Stimulated activated CD8-positive, alpha-beta memory T cell treated with anti-CD3 and anti-CD28 coated beads, Interleukin-4, amount 100 ng/mL, for 1 hour (primary cell): ENCODE results near the gene SLC32A1.

Experiments used
- DNase-seq, 2 donors: peaks; one replicate each; pipeline ENCODE4 v3.0.0-alpha.2; 2020; ENCODE audit warnings: low read depth in 2 of 2, low spot score in 1 of 2

Gene SLC32A1, protein sequence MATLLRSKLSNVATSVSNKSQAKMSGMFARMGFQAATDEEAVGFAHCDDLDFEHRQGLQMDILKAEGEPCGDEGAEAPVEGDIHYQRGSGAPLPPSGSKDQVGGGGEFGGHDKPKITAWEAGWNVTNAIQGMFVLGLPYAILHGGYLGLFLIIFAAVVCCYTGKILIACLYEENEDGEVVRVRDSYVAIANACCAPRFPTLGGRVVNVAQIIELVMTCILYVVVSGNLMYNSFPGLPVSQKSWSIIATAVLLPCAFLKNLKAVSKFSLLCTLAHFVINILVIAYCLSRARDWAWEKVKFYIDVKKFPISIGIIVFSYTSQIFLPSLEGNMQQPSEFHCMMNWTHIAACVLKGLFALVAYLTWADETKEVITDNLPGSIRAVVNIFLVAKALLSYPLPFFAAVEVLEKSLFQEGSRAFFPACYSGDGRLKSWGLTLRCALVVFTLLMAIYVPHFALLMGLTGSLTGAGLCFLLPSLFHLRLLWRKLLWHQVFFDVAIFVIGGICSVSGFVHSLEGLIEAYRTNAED

GRCh38 chr20:38723848-38724625 is at the start of gene SLC32A1:
Gene SLC32A1, plus strand, starts transcription at chr20:38724486. Its CDS starts 239 bp downstream, at chr20:38724725.
- DNase-seq: no peak

DNA sequence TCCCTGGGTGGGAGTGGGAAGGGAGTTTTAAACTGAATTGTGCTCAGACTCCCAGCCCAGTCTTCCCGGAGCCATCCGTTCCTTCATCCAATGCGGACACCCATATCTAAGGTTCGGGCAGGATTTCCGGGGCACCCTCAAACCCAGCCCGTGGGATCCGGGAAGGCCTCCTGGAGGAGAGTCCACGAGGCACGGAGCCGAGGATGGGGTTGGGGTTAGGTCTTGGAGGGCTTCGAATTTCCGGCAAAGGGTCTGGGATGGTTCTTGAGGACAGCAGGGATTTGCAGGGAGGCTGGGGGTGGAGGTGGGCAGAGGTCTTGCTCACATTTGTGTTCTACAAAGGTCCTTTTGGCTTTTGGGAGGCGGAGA is 49.5 kb upstream of the SLC32A1 start:
- DNase-seq: no peak

DNA sequence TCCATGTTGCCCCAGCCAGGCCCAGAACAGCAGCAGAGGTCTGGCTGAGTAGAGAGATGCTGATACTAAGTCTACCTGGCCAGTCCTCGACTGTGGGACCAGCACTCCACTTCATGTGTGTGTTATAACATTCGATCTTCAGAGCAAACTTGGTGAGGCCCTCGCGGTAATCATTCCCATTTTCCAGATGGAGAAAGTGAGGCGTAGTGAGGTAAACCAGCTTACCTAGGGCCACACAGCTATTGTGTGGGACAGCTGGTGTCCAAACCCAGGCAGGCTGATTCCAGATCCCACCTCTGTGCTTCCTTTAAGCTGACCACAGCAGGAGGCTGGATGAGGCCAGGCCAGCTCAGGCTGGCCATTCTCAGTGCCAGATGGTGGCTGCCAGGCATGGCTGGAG is 47.7 kb upstream of the SLC32A1 start:
- DNase-seq: no peak

DNA sequence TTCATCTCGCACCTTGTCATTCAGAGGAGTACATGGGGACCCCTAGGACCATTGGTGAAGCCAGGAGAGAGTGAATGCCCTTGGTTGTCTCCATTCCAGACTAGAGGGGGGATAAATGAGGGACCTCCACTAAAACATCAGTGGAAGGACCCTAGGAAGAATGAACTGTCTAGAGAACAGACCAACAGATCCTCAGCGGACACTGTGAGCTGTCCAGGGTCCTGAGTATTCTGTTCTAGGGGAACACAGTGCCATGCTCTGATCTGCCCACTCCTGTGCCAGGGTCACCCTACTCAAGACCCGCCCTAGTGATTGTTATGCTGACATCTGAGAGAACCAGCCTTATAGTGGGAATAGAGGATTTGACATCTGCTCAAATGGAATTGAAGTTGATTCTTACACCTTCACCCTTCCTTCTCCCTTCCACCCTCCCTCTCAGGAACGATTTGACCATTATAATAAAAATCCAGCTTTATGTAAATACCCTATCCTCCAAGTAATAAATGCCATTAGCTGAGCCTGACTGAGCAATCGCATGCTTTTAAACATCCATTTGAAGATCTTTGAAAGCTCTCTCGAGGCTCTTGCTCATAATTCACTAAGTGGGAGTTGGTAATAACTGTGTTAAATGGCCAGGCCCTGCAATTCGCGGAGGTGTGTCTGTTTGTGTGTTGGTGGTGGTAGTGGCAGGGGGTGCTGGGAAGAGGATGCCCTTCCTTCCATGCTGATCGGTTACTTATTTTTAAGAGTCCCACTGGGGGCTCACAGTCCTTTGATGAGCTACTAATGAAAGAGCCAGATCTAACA is 43.6 kb upstream of the SLC32A1 start:
- DNase-seq: no peak

GRCh38 chr20:38685271-38685670 is 39.0 kb upstream of the SLC32A1 start:
- no peak for DNase-seq

DNA sequence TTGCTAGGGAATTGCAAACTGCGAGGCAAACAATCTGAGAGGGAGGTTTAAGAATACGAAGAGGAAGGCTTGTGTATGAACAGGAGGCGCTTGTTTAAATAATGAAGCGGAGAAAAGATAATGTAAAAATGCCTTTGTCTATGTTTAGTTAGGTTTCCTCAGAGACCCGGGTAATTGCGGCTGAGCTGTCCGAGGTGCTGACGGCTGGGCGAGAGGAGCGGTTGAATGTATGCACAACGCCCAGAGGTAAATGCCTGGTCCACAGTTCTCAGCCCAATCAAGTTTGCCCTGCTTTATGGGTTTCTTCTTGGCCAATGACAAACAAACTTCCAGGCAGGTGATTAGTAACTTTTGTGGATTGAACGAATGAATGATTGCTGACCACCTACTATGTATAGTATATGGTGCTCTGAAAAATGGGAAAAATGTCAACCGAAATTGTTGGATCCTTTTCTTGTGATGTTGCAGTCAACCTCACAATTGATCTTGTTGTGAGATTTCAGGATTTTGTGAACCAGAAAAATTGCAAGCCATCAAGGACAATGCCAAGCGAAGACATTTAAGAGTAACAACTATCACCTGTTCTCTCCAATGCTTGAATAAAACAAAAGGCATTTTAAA is 38.3 kb upstream of the SLC32A1 start:
- peak in 1 of 2 donors; percentile 17 for DNase-seq

GRCh38 chr20:38692436-38693411 is 31.6 kb upstream of the SLC32A1 start:
- peak in 1 of 2 donors; percentile 11 for DNase-seq

DNA sequence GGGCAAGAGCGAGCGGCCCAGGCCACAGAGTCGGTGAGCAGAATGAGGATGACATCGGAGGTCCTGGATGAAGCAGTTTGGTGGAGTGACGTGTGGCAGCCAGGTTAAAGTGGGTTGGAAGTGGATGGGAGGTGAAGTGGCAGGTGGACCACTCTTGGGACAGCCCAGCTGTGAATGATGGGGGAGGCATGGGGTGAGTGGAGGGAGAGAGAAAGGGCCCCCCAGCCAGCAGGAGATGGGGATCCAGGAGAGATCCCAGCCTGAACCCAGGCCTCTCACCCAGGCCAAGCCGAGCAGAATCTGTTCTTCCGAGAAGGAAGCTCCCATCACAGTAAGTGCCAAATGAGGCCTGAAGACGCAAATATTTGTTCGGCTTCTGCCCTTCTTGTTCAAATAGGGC is 27.0 kb upstream of the SLC32A1 start:
- no peak for DNase-seq

- DNase-seq: no peak
Measured at GRCh38 chr20:38698541-38698940, 25.7 kb upstream of the SLC32A1 start.

DNA sequence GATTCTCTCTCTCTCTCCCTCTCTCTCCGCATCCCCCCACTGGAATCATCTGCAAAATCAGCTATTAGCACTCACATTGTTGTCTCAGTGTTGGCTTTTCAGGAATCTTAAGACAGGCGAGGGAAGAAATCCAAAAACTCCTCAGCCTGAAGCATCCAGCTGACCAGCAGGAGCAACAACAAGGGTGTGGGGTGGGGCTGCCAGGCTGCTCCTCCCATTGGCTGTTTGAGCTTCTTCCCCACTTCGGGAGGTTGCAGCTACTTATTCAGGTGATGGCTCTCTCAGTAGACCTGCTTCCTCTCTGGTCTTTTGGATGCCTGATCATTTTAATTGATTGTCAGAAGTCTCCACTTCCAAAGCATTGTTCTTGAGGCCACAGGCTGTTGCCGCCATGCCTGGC is 24.1 kb upstream of the SLC32A1 start:
- DNase-seq: no peak

- no peak for DNase-seq
Measured at GRCh38 chr20:38700926-38701325, 23.4 kb upstream of the SLC32A1 start.

- DNase-seq: no peak
Measured at GRCh38 chr20:38703526-38703925, 20.8 kb upstream of the SLC32A1 start.

GRCh38 chr20:38704136-38704535 is 20.1 kb upstream of the SLC32A1 start:
- no peak for DNase-seq

GRCh38 chr20:38706509-38706908 is 17.8 kb upstream of the SLC32A1 start:
- DNase-seq: no peak

- no peak for DNase-seq
Measured at GRCh38 chr20:38714308-38714707, 10.0 kb upstream of the SLC32A1 start.

GRCh38 chr20:38715646-38716045 is 8.6 kb upstream of the SLC32A1 start:
- no peak for DNase-seq

DNA sequence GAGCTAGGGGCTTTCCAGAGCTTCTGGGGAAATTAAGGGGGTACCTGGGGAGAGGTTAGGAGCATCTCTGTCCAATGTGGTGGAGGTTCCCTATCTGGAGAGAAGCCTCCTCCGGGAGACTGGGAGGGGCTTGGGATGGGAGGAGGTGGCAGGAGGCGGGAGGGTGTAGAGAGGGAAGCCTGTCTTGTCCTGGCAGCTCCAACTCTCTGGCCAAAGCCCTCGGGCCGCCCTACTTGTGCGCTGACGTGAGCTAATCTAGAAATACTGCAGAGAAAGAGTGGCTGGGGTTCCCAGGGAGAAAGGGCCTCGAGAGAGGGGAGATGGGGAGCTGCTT is 1.6 kb upstream of the SLC32A1 start:
- DNase-seq: no peak

DNA sequence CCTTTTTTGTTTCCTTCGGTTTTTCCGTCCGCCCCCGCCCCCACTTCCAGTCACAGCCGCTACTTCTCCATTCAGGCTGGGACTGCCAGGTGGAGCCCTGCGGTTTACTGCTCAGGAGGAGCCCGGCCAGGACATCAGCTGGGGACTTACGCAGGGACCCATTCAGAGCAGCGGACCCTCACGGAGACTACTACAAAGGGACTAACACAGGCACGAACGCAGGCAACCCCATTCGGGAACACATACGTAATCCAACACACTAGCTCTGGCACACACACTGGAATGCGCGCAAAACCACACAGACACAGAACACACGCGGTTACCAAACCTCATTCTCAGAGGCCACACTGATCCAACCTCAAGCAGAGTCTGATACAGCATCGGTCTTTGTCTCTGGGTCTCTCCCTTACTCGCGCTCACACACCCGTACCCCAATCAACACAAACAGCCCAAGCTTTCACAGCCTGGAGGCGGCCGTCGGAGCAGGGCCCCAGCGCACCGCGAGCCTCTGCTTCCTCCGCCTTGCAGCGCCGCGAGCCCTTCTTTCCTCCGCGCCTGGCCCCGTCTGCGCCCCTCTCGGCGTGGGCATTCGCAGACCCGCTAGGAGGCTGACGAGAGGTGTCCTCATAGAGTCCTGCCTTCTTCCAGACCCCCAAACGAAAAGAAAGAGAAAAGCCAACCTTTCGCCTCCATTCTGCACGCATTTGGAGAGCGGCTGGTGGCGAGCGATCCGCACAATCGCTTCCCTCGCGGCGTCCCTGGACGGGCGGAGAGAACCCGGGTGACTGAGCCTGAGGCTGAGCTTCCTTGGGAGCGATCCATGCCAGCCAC is 1.1 kb upstream of the SLC32A1 start:
- DNase-seq: no peak

DNA sequence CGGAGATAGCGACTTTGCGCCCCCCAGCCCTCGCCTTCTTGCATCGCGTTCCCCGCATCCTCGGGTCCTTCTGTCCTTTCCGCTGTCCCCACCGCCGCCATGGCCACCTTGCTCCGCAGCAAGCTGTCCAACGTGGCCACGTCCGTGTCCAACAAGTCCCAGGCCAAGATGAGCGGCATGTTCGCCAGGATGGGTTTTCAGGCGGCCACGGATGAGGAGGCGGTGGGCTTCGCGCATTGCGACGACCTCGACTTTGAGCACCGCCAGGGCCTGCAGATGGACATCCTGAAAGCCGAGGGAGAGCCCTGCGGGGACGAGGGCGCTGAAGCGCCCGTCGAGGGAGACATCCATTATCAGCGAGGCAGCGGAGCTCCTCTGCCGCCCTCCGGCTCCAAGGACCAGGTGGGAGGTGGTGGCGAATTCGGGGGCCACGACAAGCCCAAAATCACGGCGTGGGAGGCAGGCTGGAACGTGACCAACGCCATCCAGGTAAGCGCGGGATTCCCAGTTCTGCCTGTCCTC is 401 bp downstream of the SLC32A1 start:
- DNase-seq: no peak
